Measurements from ENCODE around the gene IP6K3.

IP6K3 gene

DNA sequence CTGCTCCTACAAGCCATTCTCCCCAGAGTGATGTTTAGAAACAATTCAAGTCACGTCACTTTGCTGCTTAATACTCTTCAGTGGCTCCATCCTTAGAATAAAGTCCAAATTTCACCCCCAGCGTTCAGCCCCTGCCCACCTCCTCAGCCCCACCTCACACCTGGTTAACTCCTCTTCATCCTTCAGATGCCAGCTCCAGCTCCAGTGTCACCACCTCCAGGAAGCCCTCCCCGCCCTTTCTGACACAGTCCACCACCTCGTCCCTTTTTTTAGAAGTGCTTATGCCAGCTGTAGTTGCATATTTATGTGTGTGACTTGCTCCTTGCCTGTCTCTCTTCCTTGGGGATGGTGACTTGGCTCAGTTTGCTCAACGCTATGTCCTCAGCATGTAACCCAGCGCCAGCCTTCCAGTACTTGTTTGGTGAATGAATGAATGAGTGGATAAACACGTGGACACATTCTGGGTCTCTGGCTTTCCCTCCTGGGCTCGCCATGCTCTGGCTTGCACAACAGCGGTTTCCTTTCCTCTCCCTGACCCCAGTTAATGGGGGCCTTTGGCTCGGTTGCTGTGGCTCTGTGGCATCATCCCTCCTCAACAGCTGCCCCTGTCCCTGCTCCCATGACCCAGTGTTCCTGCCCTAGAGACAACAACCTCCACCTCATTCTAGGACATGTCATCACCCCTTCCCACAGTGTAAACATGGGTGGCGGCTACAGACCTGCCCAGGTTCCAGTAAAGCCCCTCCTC is 3.7 kb upstream of the IP6K3 start:
- no peaks in the 10 kb centered on the region for H3K9me3 ChIP-seq (ENCODE audit: control insufficient read depth, insufficient read depth, low read length)
- peaks cover 11% of the 10 kb centered on the region; the same call in 1 of the 2 replicates for H3K27me3 ChIP-seq (ENCODE audit: control insufficient read depth, low read length)
- no peaks in the 10 kb centered on the region for H3K36me3 ChIP-seq (ENCODE audit: control insufficient read depth, low read length)
- H3F3A ChIP-seq (ENCODE audit: control insufficient read depth, insufficient read depth): no peaks in the 10 kb centered on the region
- H3K27ac ChIP-seq (ENCODE audit: low read depth, low read length): no peak overlapping the region
- no peak overlapping the region for H3K4me3 ChIP-seq (ENCODE audit: low read length)
- H4K20me1 ChIP-seq (ENCODE audit: control insufficient read depth, insufficient read depth, low read depth, low read length): no peaks in the 10 kb centered on the region
- TF ChIP-seq, protein P1, sequence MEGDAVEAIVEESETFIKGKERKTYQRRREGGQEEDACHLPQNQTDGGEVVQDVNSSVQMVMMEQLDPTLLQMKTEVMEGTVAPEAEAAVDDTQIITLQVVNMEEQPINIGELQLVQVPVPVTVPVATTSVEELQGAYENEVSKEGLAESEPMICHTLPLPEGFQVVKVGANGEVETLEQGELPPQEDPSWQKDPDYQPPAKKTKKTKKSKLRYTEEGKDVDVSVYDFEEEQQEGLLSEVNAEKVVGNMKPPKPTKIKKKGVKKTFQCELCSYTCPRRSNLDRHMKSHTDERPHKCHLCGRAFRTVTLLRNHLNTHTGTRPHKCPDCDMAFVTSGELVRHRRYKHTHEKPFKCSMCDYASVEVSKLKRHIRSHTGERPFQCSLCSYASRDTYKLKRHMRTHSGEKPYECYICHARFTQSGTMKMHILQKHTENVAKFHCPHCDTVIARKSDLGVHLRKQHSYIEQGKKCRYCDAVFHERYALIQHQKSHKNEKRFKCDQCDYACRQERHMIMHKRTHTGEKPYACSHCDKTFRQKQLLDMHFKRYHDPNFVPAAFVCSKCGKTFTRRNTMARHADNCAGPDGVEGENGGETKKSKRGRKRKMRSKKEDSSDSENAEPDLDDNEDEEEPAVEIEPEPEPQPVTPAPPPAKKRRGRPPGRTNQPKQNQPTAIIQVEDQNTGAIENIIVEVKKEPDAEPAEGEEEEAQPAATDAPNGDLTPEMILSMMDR (IDR thresholded peaks at IDR 0.05; ENCODE audit: low read depth, low read length, poor library complexity, severe bottlenecking): no peak
- TF ChIP-seq EZH2phosphoT487 (IDR thresholded peaks at IDR 0.05; ENCODE audit: borderline replicate concordance, low read length): no peak
- H3K9me2 ChIP-seq (replicated peaks; ENCODE audit: control insufficient read depth, low read length): no peaks in the 10 kb centered on the region
- H3K4me2 ChIP-seq (ENCODE audit: low read length): no peak overlapping the region
- H3K4me1 ChIP-seq (ENCODE audit: control insufficient read depth, low read length): peaks cover 7% of the 10 kb centered on the region; the same call in 1 of the 2 replicates
- no peaks in the 10 kb centered on the region for H3K79me2 ChIP-seq (ENCODE audit: control insufficient read depth, low read length)

DNA sequence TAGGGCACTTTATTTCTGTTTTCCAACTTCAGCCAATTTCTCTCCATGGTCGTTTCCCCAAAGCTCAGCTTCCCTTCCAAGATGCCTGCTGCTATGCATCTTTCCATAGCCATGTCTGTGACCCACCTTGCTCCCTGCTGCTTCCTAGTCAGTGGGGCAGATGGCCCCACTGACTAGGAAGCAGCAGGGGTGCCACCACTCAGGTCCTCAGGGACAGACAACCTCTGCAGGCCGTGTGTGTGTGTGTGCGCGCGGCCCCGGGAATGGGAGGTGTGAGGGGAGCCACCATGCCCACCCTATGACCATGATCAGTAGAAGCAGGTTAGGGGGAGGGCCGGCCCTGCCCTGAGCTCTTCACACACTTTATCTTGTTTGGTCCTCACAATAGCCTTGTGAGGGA is 2.7 kb upstream of the IP6K3 start:
- H3K79me2 ChIP-seq (ENCODE audit: control insufficient read depth, low read length): no peaks in the 10 kb centered on the region
- H3K4me2 ChIP-seq (ENCODE audit: low read length): no peak overlapping the region
- no peaks in the 10 kb centered on the region for H4K20me1 ChIP-seq (ENCODE audit: control insufficient read depth, insufficient read depth, low read depth, low read length)
- H3K9me2 ChIP-seq (replicated peaks; ENCODE audit: control insufficient read depth, low read length): no peaks in the 10 kb centered on the region
- TF ChIP-seq, protein P1 (IDR thresholded peaks at IDR 0.05; ENCODE audit: low read depth, low read length, poor library complexity, severe bottlenecking): no peak
- no peak for TF ChIP-seq EZH2phosphoT487 (IDR thresholded peaks at IDR 0.05; ENCODE audit: borderline replicate concordance, low read length)
- no peaks in the 10 kb centered on the region for H3K36me3 ChIP-seq (ENCODE audit: control insufficient read depth, low read length)
- H3K4me1 ChIP-seq (ENCODE audit: control insufficient read depth, low read length): no peaks in the 10 kb centered on the region
- H3K4me3 ChIP-seq (ENCODE audit: low read length): no peak overlapping the region
- no peaks in the 10 kb centered on the region for H3F3A ChIP-seq (ENCODE audit: control insufficient read depth, insufficient read depth)
- no peak overlapping the region for H3K27ac ChIP-seq (ENCODE audit: low read depth, low read length)
- no peaks in the 10 kb centered on the region for H3K9me3 ChIP-seq (ENCODE audit: control insufficient read depth, insufficient read depth, low read length)
- H3K27me3 ChIP-seq (ENCODE audit: control insufficient read depth, low read length): peaks cover 11% of the 10 kb centered on the region; the same call in 1 of the 2 replicates

DNA sequence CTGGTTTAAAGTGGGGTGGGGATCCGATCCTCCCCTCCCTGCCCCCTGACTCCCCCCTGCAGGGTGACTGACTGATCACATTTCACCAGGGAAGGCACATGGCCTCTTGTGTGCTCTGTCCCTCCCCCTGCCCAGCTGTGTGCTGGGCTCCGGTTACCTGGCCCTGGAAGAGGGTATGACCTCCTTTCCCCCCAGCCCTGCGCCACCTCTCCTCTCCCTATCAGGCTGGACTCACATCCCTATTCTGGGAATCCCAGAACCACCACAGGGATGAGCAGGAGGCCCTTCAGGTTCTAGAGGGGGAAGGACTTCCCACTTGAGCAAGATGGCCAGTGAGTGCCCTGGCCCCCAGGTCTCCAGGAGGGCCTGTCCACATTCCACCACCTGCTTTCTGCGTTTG is 2.1 kb upstream of the IP6K3 start:
- TF ChIP-seq, protein P1 (IDR thresholded peaks at IDR 0.05; ENCODE audit: low read depth, low read length, poor library complexity, severe bottlenecking): no peak
- TF ChIP-seq EZH2phosphoT487 (IDR thresholded peaks at IDR 0.05; ENCODE audit: borderline replicate concordance, low read length): no peak
- Histone ChIP-seq H3K27me3 (ENCODE audit: control insufficient read depth, low read length) (peaks cover 16% of the 10 kb centered on the region), H3K9me3 (ENCODE audit: control insufficient read depth, insufficient read depth, low read length) (no peaks in the 10 kb centered on the region), H4K20me1 (ENCODE audit: control insufficient read depth, insufficient read depth, low read depth, low read length) (no peaks in the 10 kb centered on the region), H3F3A (ENCODE audit: control insufficient read depth, insufficient read depth) (no peaks in the 10 kb centered on the region), H3K4me2 (ENCODE audit: low read length) (no peak overlapping the region), H3K36me3 (ENCODE audit: control insufficient read depth, low read length) (no peaks in the 10 kb centered on the region), H3K9me2 (replicated peaks; ENCODE audit: control insufficient read depth, low read length) (no peaks in the 10 kb centered on the region), H3K4me3 (ENCODE audit: low read length) (no peak overlapping the region), H3K79me2 (ENCODE audit: control insufficient read depth, low read length) (no peaks in the 10 kb centered on the region), H3K4me1 (ENCODE audit: control insufficient read depth, low read length) (no peaks in the 10 kb centered on the region), H3K27ac (ENCODE audit: low read depth, low read length) (no peak overlapping the region)

All from DOHH2 (cell line).